Keratinocyte (primary cell): Measurements from ENCODE around the gene ZNF883. TPM values are rescaled to one million over a fixed set of nuclear protein-coding genes. Genes with fewer than 3 reads are reported as not detected.

Source experiments
- DNase-seq: peaks from one replicate; pipeline ENCODE4 v3.0.0-alpha.2; 2011; ENCODE audit warnings: low read depth, missing footprints, low spot score
- FAIRE-seq: peaks from 2 replicates; lab custom pipeline; 2011; peaks lifted over from hg19 to GRCh38; lab: Jason Lieb, UNC
- H2AFZ ChIP-seq: 2 replicates; pipeline ENCODE4 v1.6.0; 2012; ENCODE audit warnings: low read length, control low read depth, inconsistent platforms; ENCODE audit not compliant: control insufficient read depth
- H3K27ac ChIP-seq: 2 replicates; pipeline ENCODE4 v1.5.1; 2011; ENCODE audit warnings: low read length; ENCODE audit not compliant: control insufficient read depth, insufficient read depth
- H3K27me3 ChIP-seq: 3 replicates; pipeline ENCODE4 v1.6.0; 2011; ENCODE audit warnings: low read length; ENCODE audit not compliant: control insufficient read depth, insufficient read depth; ENCODE audit errors: extremely low read depth
- H3K36me3 ChIP-seq, 2 experiments: 2 replicates in 1 of 2; 3 replicates in 1 of 2; pipeline ENCODE4 v1.5.1; 2011; ENCODE audit warnings: low read length in 2 of 2, mild to moderate bottlenecking in 1 of 2; ENCODE audit not compliant: control insufficient read depth in 2 of 2, insufficient read depth in 2 of 2; ENCODE audit errors: extremely low read depth in 1 of 2
- H3K4me1 ChIP-seq: 3 replicates; pipeline ENCODE4 v1.5.1; 2011; ENCODE audit warnings: low read length; ENCODE audit not compliant: control insufficient read depth, insufficient read depth; ENCODE audit errors: extremely low read depth
- H3K4me2 ChIP-seq: 3 replicates; pipeline ENCODE4 v1.6.0; 2011; ENCODE audit warnings: low read depth, low read length; ENCODE audit not compliant: control insufficient read depth, insufficient read depth; ENCODE audit errors: extremely low read depth
- H3K4me3 ChIP-seq, 3 experiments: fragments of 200-600 bp in 1 of 3; sonication (generic) in 1 of 3; 2 replicates in 2 of 3; 3 replicates in 1 of 3; pipeline ENCODE4 v1.5.1; 2011 to 2016; ENCODE audit warnings: low read length in 3 of 3, mild to moderate bottlenecking in 3 of 3, control low read depth in 2 of 3, inconsistent platforms in 1 of 3, low read depth in 1 of 3, mixed read lengths in 1 of 3, mixed run types in 1 of 3, moderate library complexity in 1 of 3; ENCODE audit not compliant: control insufficient read depth in 2 of 3, insufficient read depth in 2 of 3; ENCODE audit errors: extremely low read depth in 1 of 3
- H3K79me2 ChIP-seq: 2 replicates; pipeline ENCODE4 v1.6.0; 2012; ENCODE audit warnings: low read length; ENCODE audit not compliant: control insufficient read depth, insufficient read depth
- H3K9ac ChIP-seq: 3 replicates; pipeline ENCODE4 v1.6.0; 2011; ENCODE audit warnings: low read length; ENCODE audit not compliant: control insufficient read depth, insufficient read depth; ENCODE audit errors: extremely low read depth
- H3K9me1 ChIP-seq: 3 replicates; pipeline ENCODE4 v1.6.0; 2011; ENCODE audit warnings: low read length; ENCODE audit not compliant: control insufficient read depth, insufficient read depth; ENCODE audit errors: extremely low read depth
- H3K9me3 ChIP-seq: 2 replicates; pipeline ENCODE4 v1.5.1; 2012; ENCODE audit warnings: low read depth, low read length; ENCODE audit not compliant: control insufficient read depth
- H4K20me1 ChIP-seq: 3 replicates; pipeline ENCODE4 v1.6.0; 2011; ENCODE audit warnings: low read length; ENCODE audit not compliant: control insufficient read depth, insufficient read depth; ENCODE audit errors: extremely low read depth
- CTCF ChIP-seq, 3 experiments: IDR thresholded peaks in 1 of 3; conservative IDR thresholded peaks in 1 of 3; optimal IDR thresholded peaks in 1 of 3; 2 replicates in 2 of 3; 3 replicates in 1 of 3; pipeline versions ENCODE3 to v1.5.1; 2011; ENCODE audit warnings: low read length in 3 of 3, mild to moderate bottlenecking in 3 of 3, moderate library complexity in 2 of 3, control low read depth in 1 of 3, inconsistent platforms in 1 of 3; ENCODE audit not compliant: insufficient read depth in 2 of 3; ENCODE audit errors: extremely low read depth in 1 of 3
- EZH2 ChIP-seq: IDR thresholded peaks from one replicate; pipeline ENCODE4 v1.6.1; 2012; ENCODE audit warnings: inconsistent platforms, mild to moderate bottlenecking, low read length, moderate library complexity
- dilution Hi-C: fragments of 300-500 bp; cut with MboI; formaldehyde crosslinking; loops from one replicate; pipeline ENCODE4 v1.7.0; 2020; ENCODE audit warnings: low sequenced_read_pairs; ENCODE audit not compliant: extremely low pct_ligation_motif_present
- polyA plus RNA-seq, 5 experiments: library from polyadenylated mRNA; depleted of rRNA in 3 of 5; stranded (reverse) in 3 of 5; stranded (forward) in 1 of 5; unstranded in 1 of 5; fragments of >200 nt; gene quantifications; 1 replicate in 1 of 5; 2 replicates in 3 of 5; 3 replicates in 1 of 5; pipeline versions ENCODE4 v1.2.1 to v1.2.3, GENCODE V29; 2011 to 2012; ENCODE audit warnings: missing spikeins in 2 of 5, low read depth in 1 of 5, low replicate concordance in 1 of 5

ZNF883 gene
- polyA plus RNA-seq, 1 donor (not counting 4 experiments of a cell fraction or from before 2014, with no cell fraction given), result 0.98 TPM

- TF ChIP-seq CTCF (optimal IDR thresholded peaks at IDR 0.05 in 1 of 3, IDR thresholded peaks at IDR 0.05 in 1 of 3, conservative IDR thresholded peaks at IDR 0.05 in 1 of 3; ENCODE audit: extremely low read depth in 1 of 3, insufficient read depth in 2 of 3, low read length in 3 of 3), result no peak
- TF ChIP-seq EZH2, result no peak
- Histone ChIP-seq H3K79me2 (no peaks in the 10 kb centered on the region), H3K27ac (no peak overlapping the region), H3K27me3 (peaks cover 3% of the 10 kb centered on the region), H3K4me3 (no peak overlapping the region), H3K9ac (no peak overlapping the region), H4K20me1 (no peaks in the 10 kb centered on the region), H3K36me3 (no peaks in the 10 kb centered on the region), H2AFZ (no peak overlapping the region), H3K4me1 (no peaks in the 10 kb centered on the region), H3K9me1 (no peaks in the 10 kb centered on the region), H3K4me2 (no peak overlapping the region), H3K9me3 (no peaks in the 10 kb centered on the region)
- DNase-seq, result no peak
- dilution Hi-C loops, result no loop called here
- FAIRE-seq, result no peak
Measured at GRCh38 chr9:112955550-112955949, 56.4 kb downstream of the ZNF883 start.

- H3K27me3 ChIP-seq, result peaks cover 5% of the 10 kb centered on the region
- H2AFZ ChIP-seq, result no peak overlapping the region
- no peaks in the 10 kb centered on the region for H3K4me1 ChIP-seq
- no peak overlapping the region for H3K27ac ChIP-seq
- dilution Hi-C loops, result no loop called here
- no peak overlapping the region for H3K4me2 ChIP-seq
- FAIRE-seq, result no peak
- H3K4me3 ChIP-seq, result no peak overlapping the region
- DNase-seq, result no peak
- TF ChIP-seq CTCF (optimal IDR thresholded peaks at IDR 0.05 in 1 of 3, IDR thresholded peaks at IDR 0.05 in 1 of 3, conservative IDR thresholded peaks at IDR 0.05 in 1 of 3; ENCODE audit: extremely low read depth in 1 of 3, insufficient read depth in 2 of 3, low read length in 3 of 3) (peak in 2 of 3 experiments; percentile 26 to 36), EZH2 (no peak)
- no peaks in the 10 kb centered on the region for H3K36me3 ChIP-seq
- H3K9ac ChIP-seq, result no peak overlapping the region
- H3K79me2 ChIP-seq, result no peaks in the 10 kb centered on the region
- no peaks in the 10 kb centered on the region for H3K9me3 ChIP-seq
- no peaks in the 10 kb centered on the region for H3K9me1 ChIP-seq
- no peaks in the 10 kb centered on the region for H4K20me1 ChIP-seq
Measured at GRCh38 chr9:112945620-112946208, 66.3 kb downstream of the ZNF883 start.
